Stimulated activated CD4-positive, alpha-beta T cell treated with anti-CD3 and anti-CD28 coated beads, TNF-alpha, amount 100 ng/mL, for 4 hours (primary cell): Measurements from ENCODE around the gene PSMA7.
A peak's percentile ranks its signal among the peaks of the same experiment; 100 is the strongest.
"Not testable (repeated sequence)": the region's sequence is repeated elsewhere in the genome, so short reads cannot be mapped to it uniquely, and the experiment has no call there.

Experiments
- DNase-seq, 3 experiments: peaks; one replicate each; pipeline ENCODE4 v3.0.0-alpha.2; 2020; ENCODE audit warnings: low read depth in 3 of 3

Gene PSMA7

DNA sequence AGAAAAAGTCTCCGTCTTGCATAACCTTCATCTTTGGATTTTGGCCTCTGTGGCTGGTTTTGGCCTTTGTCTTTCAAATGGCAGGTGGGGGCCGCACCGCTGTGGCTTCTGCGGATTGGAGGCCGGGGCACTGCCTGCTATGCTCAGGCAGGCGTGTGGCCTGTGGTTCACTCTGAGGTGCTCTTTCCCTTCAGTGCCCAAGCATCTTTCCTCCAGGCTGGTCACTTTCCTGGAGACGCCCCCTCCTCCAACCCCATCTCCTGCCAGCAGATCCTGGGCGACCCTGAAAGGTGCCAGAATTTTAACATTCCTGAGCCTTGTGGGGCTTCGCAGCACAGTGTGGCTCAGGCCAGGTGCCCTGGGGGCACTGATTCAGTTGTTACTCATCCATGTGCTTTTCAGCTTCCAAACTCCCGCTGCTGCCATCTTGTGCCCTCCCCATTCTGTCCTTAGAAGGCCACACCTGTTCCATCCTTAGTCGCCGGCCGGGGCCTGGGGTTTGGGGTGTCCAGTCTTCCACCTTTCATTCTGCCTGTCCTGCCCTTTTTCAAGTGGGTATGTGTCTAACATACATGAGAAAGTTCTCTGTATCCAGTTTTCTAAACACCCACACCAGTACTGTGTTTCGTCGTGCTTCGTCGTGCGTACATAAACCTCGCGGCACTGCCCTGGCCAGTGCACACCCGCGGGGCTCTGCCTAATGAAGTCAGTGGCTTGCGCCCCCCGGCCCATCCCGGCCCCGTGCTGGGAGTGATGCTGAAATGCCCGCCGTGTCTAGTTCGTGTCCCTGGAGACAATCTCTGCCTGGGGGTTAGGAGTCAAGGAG, 12.4 kb upstream of the PSMA7 start:
- DNase-seq, result no peak

DNA sequence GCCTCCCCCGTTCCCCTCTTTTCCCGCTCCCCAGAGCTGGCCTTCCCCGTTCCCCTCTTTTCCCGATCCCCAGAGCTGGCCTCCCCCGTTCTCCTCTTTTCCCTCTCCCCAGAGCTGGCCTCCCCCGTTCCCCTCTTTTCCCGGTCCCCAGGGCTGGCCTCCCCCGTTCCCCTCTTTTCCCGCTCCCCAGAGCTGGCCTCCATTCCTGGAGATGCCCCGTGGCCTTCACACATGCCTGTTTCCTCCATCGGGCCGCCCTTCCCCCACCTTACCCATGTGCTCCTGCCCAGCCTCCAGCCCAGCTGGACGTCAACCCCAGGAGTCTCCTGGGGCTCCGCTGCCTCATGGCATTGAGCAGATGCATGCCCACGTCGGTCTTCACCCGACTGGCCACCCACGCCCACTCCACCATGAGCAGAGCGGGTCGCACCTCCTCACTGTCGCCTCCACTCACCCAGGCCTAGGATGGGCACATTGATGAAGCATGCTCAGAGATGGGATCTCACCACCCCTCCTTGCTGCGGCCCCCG, 8.7 kb upstream of the PSMA7 start:
- DNase-seq, result no peak

DNA sequence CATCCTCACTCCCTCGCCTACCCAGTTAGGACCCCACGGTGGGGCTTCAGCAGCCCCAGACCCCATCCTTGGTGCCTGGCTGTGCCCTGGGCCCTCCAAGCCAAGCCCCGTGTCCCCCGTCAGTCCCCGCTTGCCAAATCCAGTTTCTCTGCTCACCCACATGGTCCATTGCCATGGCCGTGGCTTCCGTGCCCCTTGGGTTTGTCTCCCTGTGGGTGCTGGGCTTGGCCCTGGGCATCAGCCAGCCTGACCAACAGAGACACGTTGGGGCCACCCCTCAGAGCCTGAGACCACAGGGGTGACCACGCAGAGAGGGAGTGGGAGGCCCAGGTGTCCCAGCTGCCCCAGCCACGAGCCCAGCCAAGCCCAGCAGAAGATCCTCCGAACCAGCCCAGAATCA, 8.0 kb upstream of the PSMA7 start:
- DNase-seq, result no peak

DNA sequence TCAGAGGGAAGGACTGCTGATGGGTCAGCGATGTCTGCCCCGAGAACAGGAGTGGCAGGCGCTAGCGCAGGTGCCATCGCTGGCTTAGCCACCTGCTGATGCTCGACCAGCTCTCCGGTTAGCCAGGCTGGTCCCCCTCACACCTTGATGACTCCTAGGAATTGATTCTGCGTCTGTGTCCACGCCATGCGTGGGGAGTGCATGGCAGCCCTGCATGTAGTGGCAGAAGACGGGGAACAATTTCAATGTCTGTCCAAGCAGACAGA, 7.0 kb upstream of the PSMA7 start:
- DNase-seq, result no peak

DNA sequence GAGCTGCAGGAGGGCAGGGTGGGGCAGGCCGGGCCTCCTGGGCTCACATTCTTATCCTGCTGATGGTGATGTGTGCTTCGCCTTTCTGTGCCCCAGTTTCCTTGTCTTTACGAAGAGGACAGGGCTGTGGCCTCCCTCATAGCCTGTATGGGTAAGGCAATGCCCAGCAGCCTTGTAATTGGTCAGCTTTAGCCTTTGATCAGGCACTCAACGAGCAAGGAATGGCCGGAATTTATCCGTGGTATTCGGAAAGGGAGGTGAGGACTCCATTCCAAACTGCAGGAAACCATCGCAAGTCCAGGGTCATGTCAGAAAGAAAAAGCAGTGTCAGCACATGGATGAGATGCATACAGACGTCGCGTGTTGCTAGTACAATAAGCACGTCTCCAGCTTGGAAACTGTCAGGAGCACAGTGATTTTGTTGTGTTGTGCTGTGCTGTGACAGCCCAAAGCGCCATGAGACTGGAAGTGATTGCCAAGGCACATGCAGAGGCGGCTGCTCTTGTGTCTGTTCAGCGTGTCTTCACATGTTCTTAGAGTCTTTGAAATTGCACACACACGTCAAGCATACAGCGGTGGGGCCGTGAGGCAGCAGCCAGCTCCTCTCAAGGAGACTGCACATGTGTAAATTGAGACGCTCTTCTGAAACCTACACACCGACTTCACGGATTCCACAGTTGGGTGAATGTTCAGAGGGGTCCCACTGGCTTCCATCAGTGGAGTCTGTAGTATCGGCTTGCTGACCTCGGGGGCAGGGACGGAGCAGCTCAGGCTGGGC, 6.5 kb upstream of the PSMA7 start:
- no peak for DNase-seq

DNA sequence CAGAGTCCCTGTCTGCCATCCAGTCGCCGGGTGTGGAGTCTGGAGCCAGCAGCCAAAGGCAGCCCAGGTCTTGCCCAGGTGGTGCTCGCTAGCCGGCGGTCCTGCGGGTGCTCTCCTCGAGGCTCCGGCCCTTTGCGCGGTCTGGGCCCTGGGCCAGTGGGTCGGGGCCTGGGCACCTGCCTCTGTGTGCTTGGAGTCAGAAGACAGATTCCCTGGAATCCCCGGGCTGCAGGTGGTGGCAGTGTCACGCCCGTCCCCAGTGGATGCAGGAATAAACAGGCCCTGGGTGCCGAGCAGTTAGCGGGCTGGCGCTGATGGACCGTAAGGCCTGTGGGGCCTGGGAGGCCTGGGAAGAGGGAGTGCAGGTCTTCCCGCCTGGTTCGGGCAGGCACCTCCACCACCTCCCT, 5.7 kb upstream of the PSMA7 start:
- no peak for DNase-seq

DNA sequence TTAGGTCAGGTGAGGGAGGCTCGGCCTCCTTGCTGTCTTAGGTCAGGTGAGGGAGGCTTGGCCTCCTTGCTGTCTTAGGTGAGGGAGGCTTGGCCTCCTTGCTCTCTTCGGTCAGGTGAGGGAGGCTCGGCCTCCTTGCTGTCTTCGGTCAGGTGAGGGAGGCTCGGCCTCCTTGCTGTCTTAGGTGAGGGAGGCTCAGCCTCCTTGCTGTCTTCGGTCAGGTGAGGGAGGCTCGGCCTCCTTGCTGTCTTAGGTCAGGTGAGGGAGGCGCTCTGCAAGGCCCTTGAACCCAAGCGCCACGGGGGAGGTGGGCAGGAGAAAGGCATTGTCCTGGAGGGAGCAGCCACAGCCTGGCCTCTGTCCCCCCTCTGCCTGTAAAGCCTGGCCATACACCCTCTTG, 5.2 kb upstream of the PSMA7 start:
- DNase-seq, result not testable (repeated sequence)

DNA sequence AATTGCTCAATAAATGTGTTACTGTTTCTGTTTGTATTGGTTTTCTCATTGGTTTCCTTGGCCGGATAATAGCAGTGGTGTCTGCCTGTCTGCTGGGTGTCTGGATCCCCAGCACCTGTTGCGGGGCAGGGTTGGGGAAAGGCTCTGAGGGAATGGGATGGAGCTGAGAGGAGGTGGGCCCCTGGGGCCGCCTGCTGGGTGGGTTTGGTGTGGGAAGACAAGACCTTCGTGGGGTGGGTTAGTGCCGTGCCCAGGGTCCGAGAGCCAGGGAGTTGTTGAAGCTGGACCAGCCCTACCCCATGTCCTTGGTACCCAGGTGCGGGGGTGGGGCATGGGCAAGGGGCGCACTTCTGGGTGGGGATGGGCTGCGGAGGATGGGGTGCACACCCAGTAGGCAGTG, 4.3 kb upstream of the PSMA7 start:
- no peak for DNase-seq

DNA sequence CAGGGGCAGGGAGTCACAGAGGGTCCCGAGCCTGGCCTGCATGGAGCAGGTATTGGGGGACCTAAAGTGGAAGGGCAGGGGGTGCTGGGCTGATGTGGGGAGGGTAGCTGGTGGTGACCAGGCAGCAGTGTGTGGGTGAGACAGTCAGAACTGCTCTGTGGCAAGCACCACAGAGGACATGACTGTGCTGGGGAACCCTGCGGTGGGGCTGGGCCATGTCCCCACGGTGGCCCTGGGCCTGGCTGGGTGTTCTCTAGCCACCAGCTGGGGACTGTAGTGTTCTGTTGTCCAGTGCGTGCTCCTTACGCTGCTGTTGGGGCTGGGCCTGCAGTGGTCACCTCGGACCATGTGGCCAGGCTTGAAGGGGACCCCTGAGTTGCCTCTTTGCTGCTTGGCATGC, 3.9 kb upstream of the PSMA7 start:
- no peak for DNase-seq

DNA sequence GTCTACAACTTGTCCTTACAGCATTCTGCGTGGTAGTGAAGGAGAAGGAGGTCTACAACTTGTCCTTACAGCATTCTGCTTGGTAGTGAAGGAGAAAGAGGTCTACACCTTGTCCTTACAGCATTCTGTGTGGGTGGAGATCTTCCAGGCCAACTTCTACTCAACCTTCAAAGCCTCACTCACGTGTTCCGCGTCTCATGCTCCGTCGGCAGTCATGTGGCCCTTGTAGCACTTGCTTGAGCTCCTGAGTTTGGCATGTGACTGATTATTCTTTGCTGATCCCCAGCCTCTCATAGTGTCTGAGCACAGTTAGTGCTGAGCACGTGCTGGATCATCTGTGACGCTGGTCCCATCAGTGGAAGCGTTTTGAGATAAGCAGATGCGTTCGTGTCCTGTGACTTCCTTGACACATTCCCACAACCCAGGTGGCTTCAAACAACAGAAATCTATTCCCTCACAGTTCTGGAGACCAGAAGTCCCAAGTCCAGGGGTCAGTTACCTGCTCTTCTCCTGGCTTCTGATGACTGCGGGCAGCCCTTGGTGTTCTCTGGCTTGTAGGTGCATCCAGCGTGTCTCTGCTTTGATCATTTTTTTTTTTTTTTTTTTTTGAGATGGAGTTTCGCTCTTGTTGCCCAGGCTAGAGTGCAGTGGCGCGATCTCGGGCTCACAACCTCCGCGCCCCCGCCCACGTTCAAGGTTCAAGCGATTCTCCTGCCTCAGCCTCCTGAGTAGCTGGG, 3.0 kb upstream of the PSMA7 start:
- no peak for DNase-seq

DNA sequence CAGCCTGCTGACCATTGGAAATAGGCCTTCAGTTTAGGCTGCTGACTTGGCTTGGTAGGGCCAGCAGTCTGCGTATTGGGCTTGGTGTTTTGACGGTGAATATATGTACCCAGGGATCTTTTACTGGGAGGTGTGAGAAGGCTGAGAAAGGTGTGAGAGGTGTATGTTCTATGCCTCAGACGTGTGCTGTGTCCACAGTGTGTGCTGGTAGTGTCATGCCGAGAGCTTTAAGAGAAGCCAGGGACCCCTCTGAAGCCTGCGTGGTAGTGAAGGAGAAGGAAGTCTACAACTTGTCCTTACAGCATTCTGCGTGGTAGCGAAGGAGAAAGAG, 2.5 kb upstream of the PSMA7 start:
- DNase-seq, result no peak

DNA sequence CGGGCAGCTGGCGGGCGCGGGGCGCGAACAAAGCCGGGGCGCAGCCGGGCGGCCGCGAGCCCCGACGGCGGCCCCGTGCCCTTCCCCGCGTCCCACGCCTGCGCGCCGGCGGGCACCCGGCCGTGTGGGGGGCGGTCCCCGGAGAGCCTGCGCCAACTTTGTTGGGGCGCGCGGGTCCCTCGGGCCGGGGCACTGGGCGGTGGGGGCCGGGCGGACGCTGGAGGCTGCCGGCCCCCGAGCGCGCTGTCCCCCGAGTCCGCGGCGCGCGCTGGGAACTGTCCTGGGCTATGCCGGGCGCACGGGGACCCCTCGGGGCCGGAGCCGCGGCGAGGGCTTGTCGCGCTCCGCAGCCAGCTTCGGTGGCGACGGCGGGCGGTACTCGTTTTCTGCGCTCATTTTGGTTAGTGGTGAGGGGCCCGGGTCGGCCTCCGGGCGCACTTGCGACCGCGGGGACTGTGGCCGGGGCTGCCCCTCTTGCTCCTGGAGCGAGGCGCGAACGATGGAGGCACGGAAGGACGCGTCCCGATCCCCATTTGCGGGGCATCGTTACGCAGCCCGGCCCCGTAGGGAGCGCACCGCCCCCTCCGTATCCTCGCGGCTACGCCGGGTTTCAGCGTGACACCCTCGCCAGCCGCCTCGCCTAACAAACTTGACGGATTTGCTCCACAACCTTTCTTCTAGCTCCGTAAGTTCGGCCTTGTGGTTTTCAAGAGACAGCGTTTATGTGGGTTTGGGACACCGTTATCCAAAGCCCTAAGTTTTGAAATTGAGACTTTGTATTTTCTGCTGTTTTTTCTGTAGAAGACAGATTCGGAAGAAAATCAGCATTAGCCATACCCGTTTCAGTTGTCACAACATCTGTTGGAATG, 997 bp upstream of the PSMA7 start:
- peak in 1 of 3 experiments; percentile 45 for DNase-seq

DNA sequence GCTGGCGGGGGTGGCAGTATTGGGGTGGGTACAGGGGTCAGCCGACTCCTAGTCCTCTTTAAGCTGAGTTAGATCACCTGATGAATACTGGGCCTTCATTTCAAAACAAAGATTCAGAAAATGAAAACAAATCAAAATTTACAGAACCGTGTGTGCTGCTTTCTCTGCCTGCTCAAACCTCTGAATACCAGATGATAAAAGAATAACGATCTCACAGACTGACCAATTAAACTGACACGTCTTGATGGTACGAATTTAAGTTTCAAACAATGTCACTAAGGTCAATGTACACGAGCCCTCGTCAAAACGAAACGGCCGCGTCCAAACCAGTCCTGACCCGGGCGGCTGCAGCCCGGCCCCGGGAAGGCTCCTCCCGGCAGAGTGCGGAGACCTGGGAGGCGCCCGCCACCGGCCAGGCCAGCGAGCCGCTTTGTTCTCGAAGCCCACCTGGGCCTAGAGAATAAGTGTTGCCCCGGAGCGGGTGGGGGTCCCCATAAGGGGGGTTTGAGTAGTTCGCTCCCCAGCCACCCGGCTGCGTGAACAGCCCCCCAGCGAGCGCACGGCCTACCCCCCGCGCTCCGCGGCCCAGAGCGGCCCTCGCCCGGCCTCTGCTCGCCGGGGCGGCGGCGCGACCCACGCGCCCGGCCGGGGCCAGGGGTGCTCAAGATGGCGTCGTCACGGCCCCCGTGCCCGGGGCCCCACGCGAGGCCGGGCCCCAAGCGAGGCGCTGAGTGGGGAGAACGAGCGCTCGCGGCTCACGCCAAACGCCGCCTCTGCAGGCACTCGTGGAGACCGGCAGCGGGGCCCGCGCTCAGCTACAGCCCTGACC, 728 bp downstream of the PSMA7 start:
- DNase-seq, result peak in 1 of 3 experiments; percentile 22

DNA sequence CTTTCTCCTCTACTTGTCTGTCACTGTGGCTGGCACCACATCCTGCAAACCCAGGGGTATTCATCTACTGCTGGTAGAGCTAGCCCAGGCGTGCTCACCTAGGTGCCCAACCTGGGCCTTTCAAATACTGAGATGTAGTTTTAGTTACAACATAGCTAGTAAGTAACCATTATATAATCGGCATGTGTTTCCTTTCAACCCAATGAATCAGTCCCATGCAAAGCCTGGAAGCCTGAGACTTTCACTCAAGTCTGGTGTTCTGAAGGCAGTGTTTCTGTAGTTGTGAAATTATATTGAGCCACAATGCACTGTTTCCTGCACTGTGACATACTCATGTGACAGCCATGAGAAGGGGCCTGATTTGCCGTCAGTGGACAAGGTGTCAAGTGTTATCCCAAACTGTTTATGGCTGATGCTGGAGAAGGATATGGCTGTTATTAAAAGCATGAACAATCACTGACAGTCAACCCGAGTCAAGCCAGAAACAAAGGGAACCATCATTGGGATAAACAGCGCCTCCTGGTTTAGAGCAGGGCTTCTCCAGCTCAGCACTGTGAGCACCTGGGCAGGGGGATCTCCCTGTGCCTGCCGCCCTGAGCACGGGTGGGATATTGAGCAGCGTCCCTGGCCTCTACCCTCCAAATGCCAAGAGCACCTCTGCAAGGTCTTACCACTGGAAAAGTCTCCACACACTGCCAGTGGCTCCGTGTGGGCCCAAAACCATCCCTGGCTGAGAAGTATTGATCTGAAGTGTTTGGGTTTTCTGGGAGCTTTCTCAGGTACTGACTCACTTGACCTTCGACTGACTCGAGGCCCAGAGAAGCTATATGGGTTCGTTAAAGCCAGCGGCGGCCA, 1.6 kb downstream of the PSMA7 start:
- no peak for DNase-seq

DNA sequence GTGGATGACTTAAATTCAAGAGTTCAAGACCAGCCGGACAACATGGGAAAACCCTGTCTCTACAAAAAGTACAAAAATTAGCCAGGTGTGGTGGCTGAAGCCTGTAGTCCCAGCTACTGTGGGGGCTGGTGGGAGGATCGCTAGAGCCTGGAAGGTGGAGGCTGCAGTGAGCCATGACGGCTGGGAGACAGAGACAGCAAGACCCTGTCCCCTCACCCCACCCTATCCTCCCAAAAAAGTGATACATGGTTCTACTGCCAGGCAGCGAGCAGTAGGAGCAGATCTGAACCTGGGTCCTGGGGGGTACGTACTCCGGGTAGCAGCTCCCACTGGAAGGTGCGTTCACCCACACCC, 2.2 kb downstream of the PSMA7 start:
- DNase-seq, result no peak

DNA sequence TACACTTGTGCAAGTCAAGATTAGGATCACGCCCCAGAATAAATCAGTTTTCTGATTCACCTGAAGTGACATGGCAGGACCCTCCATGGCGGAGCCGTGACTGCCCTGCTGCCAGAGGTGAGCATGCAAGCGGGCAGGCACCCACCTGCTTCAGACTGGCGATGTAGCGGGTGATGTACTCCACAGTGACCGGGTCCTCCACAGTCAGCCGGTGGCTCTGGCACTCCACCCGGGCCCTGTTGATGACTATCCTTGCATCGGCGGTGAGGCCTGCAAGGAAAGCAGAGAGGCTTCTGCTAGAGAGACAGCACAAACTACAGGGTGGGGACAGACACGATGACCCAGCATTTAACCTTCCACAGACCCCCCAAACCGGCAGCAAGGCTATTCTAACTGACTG, 3.6 kb downstream of the PSMA7 start:
- DNase-seq, result no peak

DNA sequence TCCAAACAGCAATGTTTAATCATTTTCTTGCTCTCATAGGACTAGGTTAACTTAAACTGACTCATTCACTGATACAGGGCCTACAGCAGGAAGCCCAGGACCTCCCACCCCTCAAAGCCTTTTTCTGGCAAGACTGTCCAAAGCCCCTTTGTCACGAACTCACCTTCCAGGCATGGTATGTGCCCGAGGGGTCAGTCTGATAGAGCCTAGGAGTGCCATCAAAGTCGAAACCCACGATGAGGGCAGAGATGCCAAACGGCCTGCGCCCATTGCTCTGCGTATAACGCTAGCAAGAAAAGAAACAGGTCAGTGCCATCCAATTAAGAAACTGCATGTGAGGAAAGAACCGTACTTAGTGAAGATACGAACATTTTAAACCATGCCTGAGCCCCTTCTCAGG, 4.3 kb downstream of the PSMA7 start:
- no peak for DNase-seq

DNA sequence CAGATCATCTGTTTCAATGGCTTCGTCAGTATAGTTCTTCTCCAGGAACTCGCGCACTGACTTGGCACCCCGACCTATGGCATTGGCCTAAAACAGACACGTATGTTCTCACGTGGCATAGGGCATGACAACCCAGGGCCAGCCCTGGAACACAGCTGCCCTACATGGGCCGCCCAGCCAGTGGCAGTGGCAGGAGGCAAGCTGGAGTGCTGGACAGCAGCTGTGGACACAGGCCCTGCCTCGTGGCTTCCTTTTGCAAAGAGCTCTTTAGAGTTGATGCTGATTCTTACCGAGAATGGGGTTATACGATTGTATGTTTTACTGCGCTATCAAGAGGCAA, 5.0 kb downstream of the PSMA7 start:
- DNase-seq, result no peak

DNA sequence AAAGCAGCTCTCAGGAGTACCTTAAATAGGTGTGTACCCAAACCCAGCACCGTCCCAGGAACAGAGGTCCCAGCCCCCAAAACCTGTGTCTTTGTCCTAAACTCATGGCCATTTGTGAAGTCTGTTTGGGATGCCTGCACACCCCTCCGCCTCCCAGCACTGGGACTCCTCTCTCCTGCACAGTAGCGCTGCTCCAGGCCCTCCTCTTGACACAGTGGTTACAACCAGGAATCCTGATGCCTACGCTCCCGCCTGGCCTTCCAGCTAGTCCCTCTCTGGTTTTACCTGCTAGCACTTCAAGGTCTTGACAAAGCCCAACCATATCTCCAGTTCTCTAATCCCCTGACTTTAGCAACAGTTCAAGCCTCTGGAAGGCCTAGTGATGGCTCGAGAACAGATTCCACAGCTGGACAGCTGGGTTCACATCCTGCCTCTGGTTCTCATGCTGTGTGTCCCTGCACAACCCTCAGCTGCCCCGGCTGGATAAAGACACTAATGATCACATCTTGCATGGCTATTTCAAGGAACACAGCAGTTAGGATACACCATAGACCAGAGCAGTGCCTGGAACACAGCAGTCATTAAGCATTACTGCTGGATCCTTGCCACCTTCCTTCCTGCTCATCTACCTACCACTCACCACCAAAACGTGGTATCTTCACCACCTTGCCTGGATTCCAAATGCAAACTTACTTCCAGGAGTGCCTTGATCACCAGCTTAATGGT, 5.6 kb downstream of the PSMA7 start:
- no peak for DNase-seq

DNA sequence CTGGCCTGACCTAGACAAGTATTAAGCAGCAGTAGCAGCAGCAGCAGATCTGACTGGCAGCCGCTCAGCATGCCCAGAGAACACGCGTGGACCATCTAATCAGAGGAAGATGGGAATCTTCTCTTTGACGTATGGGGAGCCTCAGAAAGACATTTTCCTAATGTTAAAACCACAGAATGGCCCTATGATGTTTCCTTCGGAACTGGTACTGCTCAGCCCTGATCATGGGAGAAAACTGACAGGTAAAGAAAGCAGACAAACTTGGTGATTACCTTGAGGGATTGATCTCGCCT, 6.2 kb downstream of the PSMA7 start:
- DNase-seq, result no peak
